HCEC 1CT (cell line): ENCODE data around the gene CRK.
A peak's percentile ranks its signal among the peaks of the same experiment; 100 is the strongest.
"Not testable (repeated sequence)": the region's sequence is repeated elsewhere in the genome, so short reads cannot be mapped to it uniquely, and the experiment has no call there.

Source experiments
- DNase-seq: peaks from one replicate; pipeline ENCODE4 v3.0.0-alpha.2; 2017

The CRK gene

GRCh38 chr17:1462164-1463112 is 6.4 kb upstream of the CRK start:
- DNase-seq, result no peak

DNA sequence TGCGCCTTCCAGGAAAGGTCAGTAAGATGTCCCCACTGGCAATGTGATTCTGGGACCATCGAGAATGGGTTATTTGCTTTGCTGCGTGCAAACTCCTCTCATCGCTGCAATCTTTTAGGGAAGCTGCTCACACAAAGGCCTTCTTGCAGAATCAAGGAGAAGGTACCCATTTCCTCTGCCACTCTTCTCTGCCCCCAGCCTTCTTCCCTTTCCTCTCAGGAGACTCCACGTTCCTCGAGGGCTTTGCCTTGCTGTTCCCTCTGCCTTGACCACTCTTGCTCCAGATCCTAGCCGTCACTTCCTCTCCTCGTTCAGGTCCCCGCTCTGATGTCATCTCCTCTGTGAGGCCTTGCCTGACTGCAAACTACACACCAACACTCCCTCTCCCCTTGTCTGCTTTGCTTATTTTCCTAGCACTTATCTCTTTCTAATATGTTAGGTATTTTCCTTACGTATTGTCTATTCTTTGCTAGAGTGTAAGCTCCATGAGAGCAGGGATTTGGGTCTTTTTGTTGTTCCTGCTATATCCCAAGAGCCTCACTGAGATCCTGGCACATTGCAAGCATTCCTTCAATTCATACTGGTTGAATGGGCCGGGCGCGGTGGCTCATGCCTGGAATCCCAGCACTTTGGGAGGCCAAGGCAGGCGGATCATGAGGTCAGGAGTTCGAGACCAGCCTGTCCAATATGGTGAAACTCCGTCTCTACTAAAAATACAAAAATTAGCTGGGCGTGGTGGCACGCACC is 5.3 kb upstream of the CRK start:
- DNase-seq, result no peak

DNA sequence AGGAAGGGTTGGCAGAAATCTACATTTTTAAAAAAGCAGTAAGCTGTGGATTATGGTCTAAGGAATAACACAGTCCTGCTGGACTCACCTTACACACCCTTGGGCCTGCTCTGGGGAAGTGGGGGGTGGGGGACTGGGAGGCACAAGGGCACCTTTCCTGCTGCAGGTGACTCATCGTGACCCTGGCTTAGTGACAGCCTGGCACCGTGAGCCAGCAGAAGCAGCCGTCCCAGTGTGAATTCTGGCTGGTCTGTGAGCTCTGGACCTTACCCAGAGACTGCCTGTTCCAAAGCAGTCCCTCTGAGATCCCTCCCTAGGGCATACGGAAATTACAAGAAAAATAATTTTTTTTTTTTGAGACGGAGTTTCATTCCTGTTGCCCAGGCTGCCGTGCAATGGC is 4.2 kb upstream of the CRK start:
- peak; percentile 11 for DNase-seq

DNA sequence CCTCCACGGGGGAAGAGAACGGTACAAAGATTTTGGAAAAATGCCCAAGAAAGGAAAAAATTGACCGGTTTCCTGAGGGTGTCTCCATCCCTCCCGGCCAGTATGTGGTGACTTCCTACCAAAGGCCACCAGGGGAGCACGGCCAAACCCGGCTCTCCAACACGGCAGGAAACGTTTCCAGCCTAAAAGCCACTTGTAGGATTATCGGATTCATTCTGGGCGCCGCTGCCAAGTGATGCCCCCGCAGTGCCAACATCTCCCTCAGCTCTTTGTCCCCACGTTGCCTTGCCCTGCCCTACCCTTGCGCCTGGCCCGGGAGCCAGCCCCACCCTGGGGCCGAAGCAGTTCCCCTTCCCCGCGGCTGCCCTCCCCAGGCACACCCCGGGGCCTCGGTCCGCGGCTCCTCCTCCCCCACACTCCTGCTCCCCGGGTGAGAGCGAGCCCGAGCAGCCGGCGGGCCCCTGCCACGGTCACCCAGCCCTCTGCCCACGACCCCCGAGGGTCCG is 688 bp downstream of the CRK start:
- peak; percentile 74 for DNase-seq

DNA sequence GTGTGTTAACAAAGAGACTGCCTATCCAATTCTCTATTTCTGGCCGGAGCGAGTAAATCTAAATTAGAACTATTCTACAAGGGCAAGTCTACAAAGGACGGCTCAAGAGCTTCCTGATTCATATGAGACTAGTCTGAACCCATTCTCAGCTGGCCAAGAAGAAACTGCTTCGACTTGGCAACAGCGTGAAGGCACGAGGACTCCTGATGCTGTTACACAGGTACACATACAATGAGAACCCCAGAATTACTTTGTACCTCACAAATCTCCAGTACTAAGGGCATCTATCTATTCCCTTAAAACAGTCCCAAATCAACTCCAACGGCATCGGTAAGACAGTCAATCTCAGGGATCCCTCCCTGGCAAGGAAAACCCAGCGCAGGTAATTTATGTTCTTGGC is 1.5 kb downstream of the CRK start:
- no peak for DNase-seq

- DNase-seq, result not testable (repeated sequence)
Observed at GRCh38 chr17:1453694-1454093, 2.3 kb downstream of the CRK start.

DNA sequence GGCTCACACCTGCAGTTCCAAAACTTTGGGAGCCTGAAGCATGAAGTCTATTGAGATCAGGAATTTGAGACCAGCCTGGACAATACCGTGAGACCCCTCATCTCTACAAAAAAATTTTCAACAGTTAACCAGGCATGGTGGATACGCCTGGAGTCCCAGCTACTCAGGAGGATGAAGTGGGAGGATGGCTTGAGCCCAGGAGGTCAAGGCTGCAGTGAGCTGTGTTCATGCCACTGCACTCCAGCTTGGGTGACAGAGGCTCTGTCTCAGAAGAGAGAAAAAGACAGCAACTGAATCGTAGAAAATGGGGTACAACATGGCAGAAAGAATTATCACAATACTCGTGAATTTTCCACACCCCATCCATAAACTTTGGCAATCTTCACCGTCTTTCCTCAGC is 3.2 kb downstream of the CRK start:
- DNase-seq, result no peak

- not testable (repeated sequence) for DNase-seq
Observed at GRCh38 chr17:1450261-1450660, 5.8 kb downstream of the CRK start.

DNA sequence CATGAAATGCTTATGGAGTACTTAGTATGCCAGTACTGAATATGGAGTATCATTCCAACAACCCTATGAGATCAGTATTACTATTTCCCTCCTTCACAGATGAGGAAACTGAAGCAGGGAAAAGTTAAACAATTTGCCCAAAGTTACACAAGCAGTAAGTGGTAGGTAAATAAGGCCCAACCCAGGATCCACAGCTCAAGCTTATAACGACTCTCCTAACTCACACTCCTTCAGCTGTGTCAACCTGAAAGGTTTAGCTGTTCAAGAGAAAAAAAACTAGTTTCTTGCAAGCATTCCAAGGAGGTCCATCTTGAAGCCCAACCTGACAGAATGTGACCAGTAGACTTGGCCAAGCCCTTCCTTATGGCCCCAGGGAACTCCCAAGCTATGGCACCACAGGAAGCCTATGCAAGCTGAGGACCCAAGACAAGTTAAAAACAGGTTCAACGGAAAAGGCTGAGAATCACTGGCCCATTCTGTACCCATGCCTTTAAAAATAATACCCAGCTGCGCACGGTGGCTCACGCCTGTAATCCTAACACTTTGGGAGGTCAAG is 6.5 kb downstream of the CRK start:
- DNase-seq, result no peak

- no peak for DNase-seq
Observed at GRCh38 chr17:1447052-1447451, 9.0 kb downstream of the CRK start.

DNA sequence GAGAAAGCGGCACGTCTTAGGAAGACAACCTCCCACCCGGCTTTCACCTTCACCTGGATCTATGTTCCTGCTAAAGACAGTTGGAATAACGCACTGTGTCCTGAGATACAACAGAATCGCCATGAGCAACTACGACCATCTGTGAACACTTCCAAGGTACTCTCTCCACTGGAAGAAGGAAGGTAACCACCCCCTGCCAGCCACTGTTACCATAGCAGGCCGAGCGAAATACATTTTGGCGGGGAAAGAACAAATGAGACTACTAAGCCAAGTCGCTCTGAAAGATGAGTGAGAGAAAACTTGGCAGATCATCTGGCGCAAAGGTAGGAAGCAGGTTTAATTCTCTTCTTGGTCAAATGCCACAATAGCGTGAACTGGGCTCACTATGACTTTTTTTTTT is 9.8 kb downstream of the CRK start:
- no peak for DNase-seq

- not testable (repeated sequence) for DNase-seq
Observed at GRCh38 chr17:1445695-1446094, 10.3 kb downstream of the CRK start.

GRCh38 chr17:1442721-1443120 is 13.3 kb downstream of the CRK start:
- DNase-seq, result not testable (repeated sequence)

DNA sequence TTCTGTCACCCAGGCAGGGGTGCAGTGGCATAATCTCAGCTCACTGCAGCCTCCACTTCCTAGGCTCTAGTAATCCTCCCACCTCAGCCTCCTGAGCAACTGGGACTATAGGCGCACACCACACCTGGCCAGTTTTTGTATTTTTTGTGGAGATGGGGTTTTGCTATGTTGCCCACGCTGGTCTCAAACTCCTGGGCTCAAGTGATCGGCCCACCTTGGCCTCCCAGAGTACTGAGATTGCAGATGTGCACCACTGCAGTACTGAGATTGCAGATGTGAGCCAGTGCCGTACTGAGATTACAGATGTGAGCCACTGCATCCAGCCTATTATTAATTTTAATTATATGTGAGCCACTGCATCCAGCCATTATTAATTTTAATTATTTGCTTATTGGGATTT is 13.8 kb downstream of the CRK start:
- DNase-seq, result no peak

DNA sequence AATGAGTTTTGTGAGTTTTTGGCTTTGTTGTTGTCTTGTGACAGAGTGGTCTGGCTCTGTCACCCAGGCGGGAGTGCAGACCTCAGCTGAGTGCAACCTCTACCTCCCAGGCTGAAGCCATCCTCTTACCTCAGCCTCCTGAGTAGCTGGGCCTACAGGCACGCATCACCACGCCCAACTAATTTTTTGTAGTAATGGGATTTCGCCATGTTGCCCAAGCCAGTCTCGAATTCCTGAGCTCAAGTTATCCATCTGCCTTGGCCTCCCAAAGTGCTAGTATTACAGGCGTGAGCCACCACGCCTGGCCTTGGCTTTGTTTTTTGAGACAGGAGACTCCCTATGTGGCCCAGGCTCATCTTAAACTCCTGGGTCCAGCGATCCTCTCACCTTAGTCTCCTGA is 15.1 kb downstream of the CRK start:
- DNase-seq, result no peak

DNA sequence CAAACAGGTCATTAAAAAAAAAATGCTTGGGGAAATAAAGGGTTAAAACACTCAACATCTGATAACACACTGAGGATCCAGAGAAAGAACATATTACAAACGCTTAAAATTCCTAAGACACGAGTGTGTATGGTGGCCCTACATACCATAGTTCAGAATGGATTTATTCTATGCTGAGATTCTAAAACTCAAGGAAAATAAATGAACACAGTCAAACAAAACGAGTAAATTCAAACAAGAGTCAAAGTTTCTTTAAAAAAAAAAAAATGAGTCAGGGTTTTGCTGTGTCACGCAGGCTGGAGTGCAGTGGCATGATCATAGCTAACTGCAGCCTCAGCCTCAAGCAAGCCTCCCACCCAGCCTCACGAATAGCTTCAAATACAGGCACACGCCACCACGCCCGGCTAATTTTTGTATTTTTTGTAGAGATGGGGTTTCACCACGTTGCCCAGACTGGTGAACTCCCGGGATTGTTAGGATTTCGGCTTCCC is 17.4 kb downstream of the CRK start:
- peak; percentile 40 for DNase-seq

DNA sequence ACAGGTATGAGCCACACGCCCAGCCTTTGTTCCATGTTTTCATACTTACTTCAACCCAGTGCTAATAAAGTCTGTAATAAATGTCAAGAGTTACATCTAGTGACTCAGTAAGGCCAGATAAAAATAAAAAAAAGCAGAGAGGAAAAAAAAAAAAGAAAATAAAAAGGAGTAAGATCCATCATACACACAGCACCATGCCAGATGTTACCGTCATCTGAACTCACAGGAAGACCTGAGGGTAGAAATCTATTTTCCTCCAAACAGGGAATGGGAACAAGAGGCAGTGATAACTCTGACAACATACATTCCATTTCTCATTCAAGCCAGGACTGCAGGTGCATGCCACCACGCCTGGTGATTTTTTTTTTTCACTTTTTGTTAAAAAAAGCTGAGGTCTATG is 20.7 kb downstream of the CRK start:
- no peak for DNase-seq

DNA sequence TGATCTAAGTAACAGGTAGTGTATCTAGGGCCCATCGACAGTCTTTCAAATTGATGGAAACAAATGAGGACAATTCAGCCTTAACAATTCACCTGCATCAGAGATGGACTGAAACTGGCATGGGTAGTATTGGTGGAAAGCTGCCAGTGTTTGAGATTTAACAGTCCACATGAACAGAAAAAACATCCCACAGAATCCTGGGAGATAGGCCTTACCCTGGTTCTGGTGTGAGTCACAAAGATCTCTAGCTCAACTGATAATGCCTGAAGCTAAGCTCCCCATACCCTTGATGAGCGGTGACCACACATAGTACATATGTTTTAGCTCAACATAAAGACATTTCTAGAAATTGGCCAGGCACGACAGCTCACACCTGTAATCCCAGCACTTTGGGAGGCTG is 21.9 kb downstream of the CRK start:
- DNase-seq, result no peak

GRCh38 chr17:1431631-1432104 is 24.4 kb downstream of the CRK start:
- DNase-seq, result no peak

GRCh38 chr17:1423456-1424135 is 32.4 kb downstream of the CRK start:
- no peak for DNase-seq

DNA sequence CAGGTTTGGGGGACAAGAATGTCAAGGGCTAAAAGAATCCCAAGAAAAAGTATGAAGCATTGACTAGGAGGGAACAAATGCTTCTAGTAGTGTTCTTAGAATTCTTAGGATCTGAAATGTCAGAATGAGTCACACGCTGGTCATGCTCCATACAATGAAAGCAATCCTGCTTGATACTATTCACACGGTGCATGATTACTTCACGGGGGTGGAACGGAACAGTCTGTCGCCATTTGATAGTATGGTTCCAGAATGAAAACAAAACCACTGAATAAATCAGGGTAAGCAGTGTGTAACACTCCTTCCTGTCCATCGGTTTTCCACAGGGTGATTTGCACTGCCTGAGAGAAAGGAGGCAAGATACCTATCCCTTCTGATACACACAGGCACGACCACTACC is 33.1 kb downstream of the CRK start:
- DNase-seq, result peak; percentile 96

GRCh38 chr17:1421470-1421869 is 34.6 kb downstream of the CRK start:
- no peak for DNase-seq

GRCh38 chr17:1420981-1421380 is 35.1 kb downstream of the CRK start:
- DNase-seq, result no peak
